GM13977 (cell line): ENCODE results near the gene CLDND2.

Experiments used
- DNase-seq: peaks from one replicate; pipeline ENCODE4 v3.0.0; 2012; ENCODE audit warnings: low spot score
- CTCF ChIP-seq: IDR thresholded peaks from 2 replicates; pipeline ENCODE4 v1.5.1; 2012; ENCODE audit warnings: mild to moderate bottlenecking, control low read depth; ENCODE audit not compliant: insufficient read depth; ENCODE audit errors: extremely low read depth, missing control alignments
- in situ Hi-C: fragments of 300-500 bp; cut with MboI; formaldehyde crosslinking; loops from one replicate; pipeline ENCODE4 v1.12.0; 2022; ENCODE audit warnings: low sequenced_read_pairs, low pct_unique_long_range_greater_than_20kb, mixed read lengths, inconsistent platforms; ENCODE audit not compliant: unreplicated experiment

Gene CLDND2

GRCh38 chr19:51318687-51319648 is 49.8 kb downstream of the CLDND2 start:
- in situ Hi-C loops = no loop called here
- TF ChIP-seq CTCF = no peak

GRCh38 chr19:51317968-51318367 is 50.8 kb downstream of the CLDND2 start:
- in situ Hi-C loops = no loop called here
- no peak for DNase-seq
- TF ChIP-seq CTCF = no peak

More at GRCh38 chr19:51318687-51319648, 49.8 kb downstream of the CLDND2 start:
- DNase-seq = no peak

GRCh38 chr19:51317376-51317775 is 51.4 kb downstream of the CLDND2 start:
- no peak for DNase-seq
- in situ Hi-C loops = no loop called here
- TF ChIP-seq CTCF = no peak
